OCI-LY3 (cell line): Measurements from ENCODE around the gene INPP5K.
"Not testable (repeated sequence)": the region's sequence is repeated elsewhere in the genome, so short reads cannot be mapped to it uniquely, and the experiment has no call there.

Experiments used
- H2AFZ ChIP-seq: fragments of 200-600, 300-600 bp; shearing (Covaris generic); 2 replicates; pipeline ENCODE4 v1.6.0; 2014; ENCODE audit warnings: antibody characterized with exemption, low read depth, low read length
- H3K27ac ChIP-seq: fragments of 200-600, 300-600 bp; sonication (generic); 2 replicates; pipeline ENCODE4 v1.5.1; 2014; ENCODE audit warnings: mild to moderate bottlenecking, low read length, moderate library complexity, mixed read lengths
- H3K27me3 ChIP-seq: fragments of 200-600, 300-600 bp; sonication (generic); 2 replicates; pipeline ENCODE4 v1.6.1; 2014; ENCODE audit warnings: low read depth, low read length, mixed read lengths
- H3K36me3 ChIP-seq: fragments of 200-600, 300-600 bp; sonication (generic); replicated peaks from 2 replicates; pipeline ENCODE3; 2014; ENCODE audit warnings: low read depth, low read length, mixed read lengths
- H3K4me1 ChIP-seq: fragments of 300-600, 200-600 bp; sonication (generic); 2 replicates; pipeline ENCODE4 v1.6.1; 2014; ENCODE audit warnings: low read length, mixed read lengths
- H3K4me2 ChIP-seq: fragments of 200-600, 300-600 bp; sonication (generic); 2 replicates; pipeline ENCODE4 v1.6.1; 2014; ENCODE audit warnings: low read length, mixed read lengths
- H3K4me3 ChIP-seq: fragments of 300-600, 200-600 bp; sonication (generic); 2 replicates; pipeline ENCODE4 v1.5.1; 2014; ENCODE audit warnings: antibody characterized with exemption, mild to moderate bottlenecking, low read length, moderate library complexity
- H3K79me2 ChIP-seq: fragments of 300-600, 200-600 bp; shearing (Covaris generic); 2 replicates; pipeline ENCODE4 v1.6.1; 2014; ENCODE audit warnings: mild to moderate bottlenecking, low read length, mixed read lengths
- H3K9ac ChIP-seq: fragments of 300-600, 200-600 bp; shearing (Covaris generic); 2 replicates; pipeline ENCODE4 v1.6.0; 2014; ENCODE audit warnings: mild to moderate bottlenecking, low read length, moderate library complexity
- H3K9me3 ChIP-seq: fragments of 200-600, 300-600 bp; shearing (Covaris generic); 2 replicates; pipeline ENCODE4 v1.6.1; 2014; ENCODE audit warnings: low read length, mixed read lengths; ENCODE audit not compliant: insufficient read depth
- H4K20me1 ChIP-seq: fragments of 200-600, 300-600 bp; sonication (generic); 2 replicates; pipeline ENCODE4 v1.6.1; 2016; ENCODE audit warnings: low read length, mixed read lengths; ENCODE audit not compliant: insufficient read depth
- EZH2phosphoT487 ChIP-seq: fragments of 200-600 bp; shearing (Covaris generic); IDR thresholded peaks from 2 replicates; pipeline ENCODE4 v1.6.1; 2018; ENCODE audit warnings: antibody characterized with exemption, mixed run types, low read depth
- TF ChIP-seq, protein P1 (sequence below): fragments of 200-600, 300-600 bp; sonication (generic); IDR thresholded peaks from 2 replicates; pipeline ENCODE4 v1.5.1; 2014; ENCODE audit warnings: antibody characterized with exemption, low read length, low read depth

The INPP5K gene

GRCh38 chr17:1446201-1446600 is 70.2 kb downstream of the INPP5K start:
- H3K4me1 ChIP-seq: no peaks in the 10 kb centered on the region
- H3K9me3 ChIP-seq: no peaks in the 10 kb centered on the region
- H3K27me3 ChIP-seq: no peaks in the 10 kb centered on the region
- H3K79me2 ChIP-seq: peaks cover 92% of the 10 kb centered on the region
- H3K27ac ChIP-seq: no peak overlapping the region
- H3K36me3 ChIP-seq: peaks cover 3% of the 10 kb centered on the region
- no peak overlapping the region for H3K4me3 ChIP-seq
- H2AFZ ChIP-seq: no peak overlapping the region
- H3K9ac ChIP-seq: no peak overlapping the region
- no peak overlapping the region for H3K4me2 ChIP-seq
- peaks cover 23% of the 10 kb centered on the region; the same call in 1 of the 2 replicates for H4K20me1 ChIP-seq
- TF ChIP-seq, protein P1, sequence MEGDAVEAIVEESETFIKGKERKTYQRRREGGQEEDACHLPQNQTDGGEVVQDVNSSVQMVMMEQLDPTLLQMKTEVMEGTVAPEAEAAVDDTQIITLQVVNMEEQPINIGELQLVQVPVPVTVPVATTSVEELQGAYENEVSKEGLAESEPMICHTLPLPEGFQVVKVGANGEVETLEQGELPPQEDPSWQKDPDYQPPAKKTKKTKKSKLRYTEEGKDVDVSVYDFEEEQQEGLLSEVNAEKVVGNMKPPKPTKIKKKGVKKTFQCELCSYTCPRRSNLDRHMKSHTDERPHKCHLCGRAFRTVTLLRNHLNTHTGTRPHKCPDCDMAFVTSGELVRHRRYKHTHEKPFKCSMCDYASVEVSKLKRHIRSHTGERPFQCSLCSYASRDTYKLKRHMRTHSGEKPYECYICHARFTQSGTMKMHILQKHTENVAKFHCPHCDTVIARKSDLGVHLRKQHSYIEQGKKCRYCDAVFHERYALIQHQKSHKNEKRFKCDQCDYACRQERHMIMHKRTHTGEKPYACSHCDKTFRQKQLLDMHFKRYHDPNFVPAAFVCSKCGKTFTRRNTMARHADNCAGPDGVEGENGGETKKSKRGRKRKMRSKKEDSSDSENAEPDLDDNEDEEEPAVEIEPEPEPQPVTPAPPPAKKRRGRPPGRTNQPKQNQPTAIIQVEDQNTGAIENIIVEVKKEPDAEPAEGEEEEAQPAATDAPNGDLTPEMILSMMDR: no peak
- no peak for TF ChIP-seq EZH2phosphoT487

DNA sequence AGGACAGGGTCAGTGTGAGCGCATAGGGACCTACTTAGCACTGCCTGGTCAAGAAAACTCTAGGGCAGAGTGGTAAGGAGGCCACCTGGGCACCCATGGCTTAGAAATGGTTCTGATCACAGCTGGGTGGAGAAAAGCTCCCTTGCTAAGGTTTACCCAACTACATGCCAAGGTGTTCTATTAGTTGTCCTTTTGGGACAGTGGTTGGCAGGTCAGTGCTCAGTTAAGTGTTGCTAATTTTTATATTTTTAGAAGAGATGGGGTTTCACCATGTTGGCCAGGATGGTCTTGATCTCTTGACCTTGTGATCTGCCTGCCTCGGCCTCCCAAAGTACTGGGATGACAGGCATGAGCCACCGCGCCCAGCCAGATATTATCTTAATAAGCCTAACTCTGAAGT is 70.7 kb downstream of the INPP5K start:
- H3K9me3 ChIP-seq, H3K4me2 ChIP-seq, H3K27ac ChIP-seq, H3K4me1 ChIP-seq, H2AFZ ChIP-seq, H3K27me3 ChIP-seq, H3K36me3 ChIP-seq, H3K9ac ChIP-seq, H3K4me3 ChIP-seq: not testable (repeated sequence)
- Histone ChIP-seq H4K20me1 (peaks cover 23% of the 10 kb centered on the region; the same call in 1 of the 2 replicates), H3K79me2 (peaks cover 92% of the 10 kb centered on the region)
